ENCODE results near the gene NDUFB8.
A peak's percentile ranks its signal among the peaks of the same experiment; 100 is the strongest.

NDUFB8 gene

DNA sequence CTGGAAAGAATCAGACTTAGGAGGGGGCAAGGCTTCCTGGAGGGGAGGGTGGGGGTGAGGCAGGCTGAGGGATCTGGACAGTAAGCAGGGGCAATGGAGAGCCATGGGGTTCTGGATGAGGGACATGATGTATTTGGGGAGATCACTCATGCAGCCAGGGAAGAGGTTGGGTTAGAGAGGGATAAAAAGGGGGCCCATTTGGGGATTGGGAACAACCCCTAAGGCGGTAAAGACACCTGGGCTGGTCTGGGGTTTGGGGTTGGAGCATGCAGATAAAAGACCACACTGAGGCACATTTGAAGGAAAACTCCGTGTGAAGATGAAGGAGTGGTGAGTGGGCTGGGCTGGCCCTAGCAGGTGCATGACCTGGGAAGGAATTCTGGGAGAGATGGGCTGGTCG, 36.9 kb upstream of the NDUFB8 start:
- no peak for DNase-seq (ENCODE audit: low read depth in 1 of 2, low spot score in 1 of 2)
- Histone ChIP-seq H3K27ac (replicated peaks) (no peak overlapping the region), H3K27me3 (ENCODE audit: insufficient read depth, poor library complexity, severe bottlenecking) (peaks cover 17% of the 10 kb centered on the region), H3K4me3 (replicated peaks; ENCODE audit: insufficient read depth, low read length) (no peak overlapping the region)
- TF ChIP-seq GABPA (IDR thresholded peaks at IDR 0.05; ENCODE audit: low read depth) (no peak), SPI1 (IDR thresholded peaks at IDR 0.05; ENCODE audit: borderline replicate concordance, low read depth) (no peak), POLR2AphosphoS5 (IDR thresholded peaks at IDR 0.05; ENCODE audit: low read depth) (no peak)
- TF ChIP-seq, protein P1, sequence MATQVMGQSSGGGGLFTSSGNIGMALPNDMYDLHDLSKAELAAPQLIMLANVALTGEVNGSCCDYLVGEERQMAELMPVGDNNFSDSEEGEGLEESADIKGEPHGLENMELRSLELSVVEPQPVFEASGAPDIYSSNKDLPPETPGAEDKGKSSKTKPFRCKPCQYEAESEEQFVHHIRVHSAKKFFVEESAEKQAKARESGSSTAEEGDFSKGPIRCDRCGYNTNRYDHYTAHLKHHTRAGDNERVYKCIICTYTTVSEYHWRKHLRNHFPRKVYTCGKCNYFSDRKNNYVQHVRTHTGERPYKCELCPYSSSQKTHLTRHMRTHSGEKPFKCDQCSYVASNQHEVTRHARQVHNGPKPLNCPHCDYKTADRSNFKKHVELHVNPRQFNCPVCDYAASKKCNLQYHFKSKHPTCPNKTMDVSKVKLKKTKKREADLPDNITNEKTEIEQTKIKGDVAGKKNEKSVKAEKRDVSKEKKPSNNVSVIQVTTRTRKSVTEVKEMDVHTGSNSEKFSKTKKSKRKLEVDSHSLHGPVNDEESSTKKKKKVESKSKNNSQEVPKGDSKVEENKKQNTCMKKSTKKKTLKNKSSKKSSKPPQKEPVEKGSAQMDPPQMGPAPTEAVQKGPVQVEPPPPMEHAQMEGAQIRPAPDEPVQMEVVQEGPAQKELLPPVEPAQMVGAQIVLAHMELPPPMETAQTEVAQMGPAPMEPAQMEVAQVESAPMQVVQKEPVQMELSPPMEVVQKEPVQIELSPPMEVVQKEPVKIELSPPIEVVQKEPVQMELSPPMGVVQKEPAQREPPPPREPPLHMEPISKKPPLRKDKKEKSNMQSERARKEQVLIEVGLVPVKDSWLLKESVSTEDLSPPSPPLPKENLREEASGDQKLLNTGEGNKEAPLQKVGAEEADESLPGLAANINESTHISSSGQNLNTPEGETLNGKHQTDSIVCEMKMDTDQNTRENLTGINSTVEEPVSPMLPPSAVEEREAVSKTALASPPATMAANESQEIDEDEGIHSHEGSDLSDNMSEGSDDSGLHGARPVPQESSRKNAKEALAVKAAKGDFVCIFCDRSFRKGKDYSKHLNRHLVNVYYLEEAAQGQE (IDR thresholded peaks at IDR 0.05; ENCODE audit: insufficient replicate concordance, low read depth), result no peak
- TF ChIP-seq, protein P2, sequence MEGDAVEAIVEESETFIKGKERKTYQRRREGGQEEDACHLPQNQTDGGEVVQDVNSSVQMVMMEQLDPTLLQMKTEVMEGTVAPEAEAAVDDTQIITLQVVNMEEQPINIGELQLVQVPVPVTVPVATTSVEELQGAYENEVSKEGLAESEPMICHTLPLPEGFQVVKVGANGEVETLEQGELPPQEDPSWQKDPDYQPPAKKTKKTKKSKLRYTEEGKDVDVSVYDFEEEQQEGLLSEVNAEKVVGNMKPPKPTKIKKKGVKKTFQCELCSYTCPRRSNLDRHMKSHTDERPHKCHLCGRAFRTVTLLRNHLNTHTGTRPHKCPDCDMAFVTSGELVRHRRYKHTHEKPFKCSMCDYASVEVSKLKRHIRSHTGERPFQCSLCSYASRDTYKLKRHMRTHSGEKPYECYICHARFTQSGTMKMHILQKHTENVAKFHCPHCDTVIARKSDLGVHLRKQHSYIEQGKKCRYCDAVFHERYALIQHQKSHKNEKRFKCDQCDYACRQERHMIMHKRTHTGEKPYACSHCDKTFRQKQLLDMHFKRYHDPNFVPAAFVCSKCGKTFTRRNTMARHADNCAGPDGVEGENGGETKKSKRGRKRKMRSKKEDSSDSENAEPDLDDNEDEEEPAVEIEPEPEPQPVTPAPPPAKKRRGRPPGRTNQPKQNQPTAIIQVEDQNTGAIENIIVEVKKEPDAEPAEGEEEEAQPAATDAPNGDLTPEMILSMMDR (IDR thresholded peaks at IDR 0.05; ENCODE audit: insufficient read depth, low read length), result no peak

DNA sequence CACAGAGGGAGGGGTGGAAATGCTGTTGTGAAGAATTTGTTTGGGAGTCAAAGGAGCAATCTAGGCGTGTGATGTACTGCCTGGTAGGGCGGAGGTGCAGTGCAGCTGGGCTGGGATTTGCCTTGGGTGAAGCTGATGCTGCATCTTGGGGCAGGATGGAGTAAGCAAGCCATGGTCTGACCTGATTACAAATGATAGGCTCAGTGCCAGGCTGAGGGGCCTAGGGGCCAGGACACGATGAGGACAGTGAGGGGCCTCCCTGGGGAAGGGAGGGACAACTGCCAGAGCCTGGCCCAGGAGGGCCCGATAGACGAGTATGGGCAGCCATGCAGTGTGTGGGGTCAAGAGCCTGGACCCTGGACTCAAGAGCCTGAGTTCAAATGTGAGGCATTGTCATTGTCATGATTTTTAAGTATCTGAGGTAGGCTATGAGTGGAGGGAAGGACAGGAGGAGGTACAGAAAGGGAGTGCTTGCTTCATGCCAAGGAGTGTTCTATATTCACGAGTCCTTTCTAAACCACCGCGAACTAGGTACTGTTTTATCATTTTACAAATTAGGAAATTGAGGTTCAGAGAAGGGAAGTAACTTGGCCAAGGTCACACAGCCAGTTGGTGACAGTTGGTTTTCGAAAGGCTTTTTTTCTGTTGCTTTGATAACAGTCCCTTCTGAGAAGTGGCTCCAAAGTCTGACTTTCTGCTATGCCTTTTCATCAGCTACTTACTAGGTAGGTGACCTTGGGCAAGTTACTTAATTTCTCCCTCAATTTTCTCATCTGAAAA, 35.7 kb upstream of the NDUFB8 start:
- TF ChIP-seq, protein P2 (IDR thresholded peaks at IDR 0.05; ENCODE audit: insufficient read depth, low read length), result no peak
- TF ChIP-seq GABPA (IDR thresholded peaks at IDR 0.05; ENCODE audit: low read depth) (no peak), POLR2AphosphoS5 (IDR thresholded peaks at IDR 0.05; ENCODE audit: low read depth) (no peak), SPI1 (IDR thresholded peaks at IDR 0.05; ENCODE audit: borderline replicate concordance, low read depth) (no peak)
- TF ChIP-seq, protein P1 (IDR thresholded peaks at IDR 0.05; ENCODE audit: insufficient replicate concordance, low read depth), result no peak
- no peak overlapping the region for H3K4me3 ChIP-seq (replicated peaks; ENCODE audit: insufficient read depth, low read length)
- H3K27ac ChIP-seq (replicated peaks), result no peak overlapping the region
- peaks cover 11% of the 10 kb centered on the region for H3K27me3 ChIP-seq (ENCODE audit: insufficient read depth, poor library complexity, severe bottlenecking)
- no peak for DNase-seq (ENCODE audit: low read depth in 1 of 2, low spot score in 1 of 2)

DNA sequence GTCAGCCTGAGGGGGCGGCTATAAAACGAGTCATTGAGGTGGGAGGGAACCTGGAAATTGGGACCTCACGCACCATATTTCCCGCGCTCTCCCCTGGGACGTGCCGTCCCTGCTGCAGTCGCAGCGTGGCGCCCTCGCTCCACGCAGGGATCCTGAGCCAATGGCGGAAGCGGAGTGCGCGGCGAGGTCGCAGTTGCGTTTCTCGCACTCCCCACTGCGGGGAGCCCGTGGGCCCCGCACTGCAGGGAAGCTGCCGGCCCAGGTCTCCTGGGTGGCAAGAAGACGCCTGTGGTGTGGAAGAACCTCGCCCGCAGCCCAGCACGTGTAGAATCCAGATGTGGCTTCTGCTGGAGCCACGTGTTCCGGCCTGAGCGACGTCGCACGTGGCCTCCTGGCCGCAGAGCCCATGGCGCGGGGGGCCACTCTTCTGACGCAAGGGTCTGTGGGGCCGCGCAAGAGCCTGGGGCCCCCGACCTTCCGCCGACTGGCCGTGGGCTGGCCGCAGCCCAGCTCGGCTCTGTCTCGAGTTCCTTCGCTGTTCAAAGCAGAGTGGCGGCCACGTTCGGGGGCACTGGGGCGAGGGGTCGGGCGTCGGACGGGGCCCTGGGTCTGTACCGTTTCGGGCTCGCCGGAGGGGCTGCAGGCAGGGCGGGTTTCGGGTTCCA, 32.5 kb upstream of the NDUFB8 start:
- peak; percentile 64 to 90 for DNase-seq (ENCODE audit: low read depth in 1 of 2, low spot score in 1 of 2)
- Histone ChIP-seq H3K27me3 (ENCODE audit: insufficient read depth, poor library complexity, severe bottlenecking) (peaks cover 3% of the 10 kb centered on the region), H3K4me3 (replicated peaks; ENCODE audit: insufficient read depth, low read length) (no peak overlapping the region), H3K27ac (replicated peaks) (no peak overlapping the region)
- TF ChIP-seq POLR2AphosphoS5 (IDR thresholded peaks at IDR 0.05; ENCODE audit: low read depth), result peak; percentile 75; the same call in 1 of the 2 replicates
- TF ChIP-seq, protein P1 (IDR thresholded peaks at IDR 0.05; ENCODE audit: insufficient replicate concordance, low read depth), result no peak
- TF ChIP-seq GABPA (IDR thresholded peaks at IDR 0.05; ENCODE audit: low read depth), result no peak
- TF ChIP-seq, protein P2 (IDR thresholded peaks at IDR 0.05; ENCODE audit: insufficient read depth, low read length), result peak; percentile 75
- TF ChIP-seq SPI1 (IDR thresholded peaks at IDR 0.05; ENCODE audit: borderline replicate concordance, low read depth), result peak; percentile 17; the same call in 1 of the 2 replicates

Measured in HL-60 (cell line).